UCSD-AML1 (cell line): ENCODE data around the gene RAPGEF1.
"Not testable (repeated sequence)": the region's sequence is repeated elsewhere in the genome, so short reads cannot be mapped to it uniquely, and the experiment has no call there.

Experiments
- DNase-seq: peaks from one replicate; lab custom pipeline; 2025; ENCODE audit not compliant: unreplicated experiment; lab: John Stamatoyannopoulos, UW

Gene RAPGEF1

DNA sequence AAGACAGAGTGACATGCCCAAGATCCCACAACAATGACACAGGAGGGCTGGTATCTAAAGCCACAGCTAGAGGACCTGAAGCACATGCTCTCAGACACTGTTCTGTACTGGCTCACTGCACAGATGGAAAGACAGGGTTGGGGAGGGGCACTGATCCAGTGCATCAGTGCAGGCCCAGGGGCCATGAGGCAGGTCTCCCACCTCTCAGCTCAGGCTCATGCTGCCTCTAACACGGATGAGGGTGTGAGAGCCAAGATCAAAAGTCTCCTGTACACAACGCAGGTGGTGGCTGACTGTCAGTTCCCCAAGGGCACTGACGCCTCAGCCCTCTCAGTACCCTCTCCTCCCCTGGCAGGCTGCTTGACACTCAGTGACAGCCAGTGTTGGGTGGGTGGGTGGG, 10.9 kb downstream of the RAPGEF1 start:
- no peak for DNase-seq

DNA sequence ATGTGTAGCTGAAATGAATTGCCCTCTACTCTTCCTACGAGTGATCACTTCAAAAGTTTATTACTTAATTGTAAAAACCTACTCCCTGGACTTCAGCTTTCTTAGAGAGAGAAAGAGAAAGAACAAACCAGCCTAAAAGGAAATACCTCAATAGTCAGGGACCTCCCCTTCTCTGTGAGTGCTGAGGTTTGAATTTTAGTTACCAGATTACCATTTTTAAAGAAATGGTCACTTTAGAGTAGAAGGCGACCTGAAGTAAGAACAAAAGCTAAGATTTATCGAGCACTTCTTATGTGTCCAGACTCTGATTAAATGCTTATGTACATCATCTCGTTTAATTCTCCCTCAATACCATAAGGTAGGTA, 11.3 kb downstream of the RAPGEF1 start:
- no peak for DNase-seq

DNA sequence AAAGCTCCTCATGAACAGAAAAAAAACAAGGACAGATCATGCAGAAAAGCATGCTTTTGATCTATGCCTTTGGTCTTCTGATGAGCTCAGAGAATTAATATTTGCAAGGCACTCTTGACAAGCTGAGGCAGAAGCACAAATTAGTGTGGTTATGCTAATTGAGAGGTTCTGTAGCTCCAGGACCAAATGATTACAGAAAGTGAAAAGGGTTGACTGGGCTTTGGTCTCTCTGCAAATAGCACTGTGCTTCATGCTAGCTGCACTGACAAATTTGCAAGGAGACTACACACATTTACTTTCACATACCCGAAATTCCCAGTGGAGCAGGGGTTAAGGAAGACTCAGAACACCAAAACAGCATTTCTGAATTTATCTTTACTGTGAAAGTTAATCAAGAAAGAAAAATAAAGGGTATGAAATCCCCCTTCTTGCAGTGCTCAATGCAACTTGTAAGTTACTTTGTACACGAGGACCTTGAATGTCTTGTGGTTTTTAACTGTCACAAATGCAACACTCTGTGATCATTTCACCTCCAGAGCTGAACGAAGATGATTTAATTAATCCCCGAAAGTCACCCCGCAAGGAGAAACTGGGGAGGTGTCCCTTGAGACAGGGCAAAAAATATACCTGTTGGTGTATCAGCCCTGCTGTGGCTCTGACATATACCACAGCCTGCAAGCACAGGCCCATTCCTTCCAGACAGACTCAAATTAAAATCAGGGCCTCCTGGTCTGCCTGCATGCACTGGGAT, 11.9 kb downstream of the RAPGEF1 start:
- no peak for DNase-seq

DNA sequence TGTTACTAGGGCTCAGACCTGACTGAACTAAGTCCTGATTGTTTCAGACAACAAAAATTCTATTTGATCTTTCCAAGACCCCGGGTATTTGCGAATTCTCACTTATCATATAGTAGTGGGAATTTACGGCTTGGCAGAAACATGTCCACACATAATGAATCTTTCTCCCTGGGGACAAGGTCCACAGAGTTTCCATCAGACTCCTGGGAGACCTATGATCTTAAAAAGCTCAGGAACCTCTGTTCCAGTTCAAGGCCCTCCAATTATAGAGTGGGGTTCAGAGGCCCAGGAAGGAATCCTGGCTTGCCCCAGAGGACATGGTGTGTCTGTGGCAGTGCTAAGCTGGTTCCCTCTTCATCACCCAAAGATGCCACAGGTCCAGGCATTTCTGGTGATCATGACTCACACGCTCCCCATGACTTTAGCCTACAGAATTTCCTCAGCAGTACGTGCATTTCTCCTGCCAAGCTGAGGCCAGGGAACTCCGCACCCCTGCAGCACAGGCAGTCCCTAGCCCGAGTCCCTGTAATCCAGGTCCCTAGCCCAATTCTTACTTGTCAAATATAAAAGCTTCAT, 12.6 kb downstream of the RAPGEF1 start:
- DNase-seq, result no peak

DNA sequence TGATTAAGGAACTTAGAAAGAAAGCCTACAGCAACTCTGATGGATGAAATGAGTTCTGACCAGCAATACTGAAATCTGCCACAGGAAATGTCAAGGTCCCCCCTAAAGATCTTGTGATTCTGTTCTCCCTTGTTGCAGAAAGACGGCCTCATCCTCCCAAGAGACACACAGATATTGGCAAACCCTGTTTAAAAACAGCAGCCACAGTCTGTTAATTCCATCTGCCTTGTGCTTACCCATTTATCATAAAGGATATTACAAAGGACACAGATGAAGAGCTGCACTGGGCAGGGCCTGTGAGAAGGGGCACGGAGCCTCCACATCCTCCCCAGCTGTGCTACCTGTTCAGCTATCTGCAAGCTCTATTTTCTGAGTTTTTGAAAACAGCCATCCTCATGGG, 15.2 kb downstream of the RAPGEF1 start:
- no peak for DNase-seq

DNA sequence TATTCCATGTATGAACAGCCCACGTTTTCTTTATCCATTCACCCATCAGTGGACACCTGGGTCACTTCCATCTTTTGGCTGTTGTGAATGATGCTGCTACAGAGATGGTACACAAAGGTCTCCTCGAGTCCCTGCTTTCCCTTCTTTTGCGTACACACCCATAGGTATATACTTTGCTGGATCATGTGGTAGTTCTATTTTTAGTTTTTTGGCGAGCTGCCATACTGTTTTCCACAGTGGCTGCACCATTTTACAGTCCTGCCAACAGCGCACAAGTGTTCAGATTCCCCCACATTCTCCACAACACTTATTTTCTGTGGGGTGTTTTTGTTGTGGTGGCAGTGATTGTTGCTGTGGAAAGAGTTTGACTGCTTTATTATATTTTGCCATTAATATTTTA, 16.2 kb downstream of the RAPGEF1 start:
- no peak for DNase-seq

DNA sequence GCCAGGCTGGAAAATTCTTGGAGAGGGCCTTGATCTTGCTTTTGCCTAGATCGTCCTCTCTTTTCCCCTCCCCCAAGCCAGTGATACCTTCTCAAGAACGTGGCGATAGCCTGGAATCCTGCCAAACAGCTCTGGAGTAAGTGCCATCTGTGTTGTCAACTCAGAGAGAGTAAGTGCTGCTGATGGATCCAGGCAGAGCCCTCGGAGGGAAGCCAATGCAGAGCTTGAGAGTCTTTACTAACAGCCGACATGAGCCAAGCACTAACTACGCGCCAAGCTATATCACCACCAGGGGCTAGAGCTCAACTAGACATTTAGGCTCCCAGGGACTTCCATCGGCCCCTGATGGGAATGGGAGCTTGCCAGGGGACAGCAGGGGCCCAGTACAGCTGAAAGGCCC, 17.6 kb downstream of the RAPGEF1 start:
- DNase-seq, result no peak

DNA sequence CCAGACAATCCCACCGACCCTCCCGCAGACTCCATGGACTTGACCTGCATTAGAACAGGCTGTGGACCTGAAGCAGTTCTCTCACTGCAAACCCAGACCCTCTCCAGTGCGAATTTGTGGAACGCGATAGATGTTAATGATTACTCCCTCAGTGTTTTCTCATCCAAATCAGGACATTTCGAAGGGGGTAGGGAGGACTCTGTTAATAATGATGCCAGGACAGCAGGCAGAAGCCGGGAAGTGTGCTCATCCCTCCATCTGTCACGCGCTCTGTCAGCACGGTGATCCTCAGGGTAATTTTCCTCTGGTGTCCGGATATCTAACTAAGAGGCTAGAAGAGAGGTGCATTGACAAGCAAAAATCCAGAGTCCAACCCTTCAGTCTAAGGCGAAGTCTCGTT, 18.8 kb downstream of the RAPGEF1 start:
- no peak for DNase-seq

DNA sequence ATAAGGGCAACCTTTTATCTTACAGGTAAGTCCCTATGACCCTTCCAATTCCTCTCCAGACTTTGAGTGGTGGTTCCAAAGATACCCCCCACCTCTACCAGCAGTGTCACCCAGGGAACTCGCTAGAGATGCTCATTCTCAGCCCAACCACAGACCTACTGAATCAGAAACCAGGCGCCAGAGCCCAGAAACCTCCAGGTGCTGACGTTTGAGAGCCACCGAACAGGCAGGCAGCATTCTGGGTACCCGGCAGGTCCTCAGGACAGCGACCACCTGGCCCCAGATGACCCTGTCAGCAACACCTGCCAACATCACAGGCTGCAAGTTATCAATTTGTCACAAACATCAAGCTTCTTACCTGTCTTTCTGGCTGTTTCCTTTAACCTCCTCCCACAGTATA, 19.5 kb downstream of the RAPGEF1 start:
- no peak for DNase-seq

DNA sequence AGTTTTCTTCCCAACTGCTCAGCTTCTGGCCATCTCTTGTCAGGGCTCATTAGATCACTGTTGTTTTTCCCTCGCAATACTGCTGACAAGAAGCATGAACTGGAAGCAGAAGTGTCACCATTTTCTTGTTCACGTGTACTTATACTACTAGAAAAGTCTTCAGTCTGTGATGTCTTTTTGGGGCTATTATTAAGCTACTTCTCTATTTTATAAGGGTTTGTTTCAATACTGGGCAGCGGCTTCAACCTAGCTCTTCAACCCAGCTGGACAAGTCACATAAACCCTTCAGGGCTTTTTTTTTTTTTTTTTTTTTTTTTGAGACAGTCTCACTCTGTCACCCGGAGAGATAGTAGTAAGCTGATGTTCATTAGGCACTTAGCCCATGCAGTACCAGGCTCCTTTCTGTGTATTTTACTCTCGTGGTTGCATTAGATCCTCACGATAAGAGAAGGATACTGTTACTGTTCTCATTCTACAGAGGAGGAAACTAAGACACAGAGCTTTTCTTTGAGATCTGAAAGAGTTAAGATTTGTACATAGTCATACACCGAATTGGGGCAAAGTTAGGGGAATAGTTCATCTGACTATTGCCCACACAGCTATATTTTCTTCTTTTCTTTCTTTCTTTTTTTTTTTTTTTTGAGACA, 20.5 kb downstream of the RAPGEF1 start:
- no peak for DNase-seq

DNA sequence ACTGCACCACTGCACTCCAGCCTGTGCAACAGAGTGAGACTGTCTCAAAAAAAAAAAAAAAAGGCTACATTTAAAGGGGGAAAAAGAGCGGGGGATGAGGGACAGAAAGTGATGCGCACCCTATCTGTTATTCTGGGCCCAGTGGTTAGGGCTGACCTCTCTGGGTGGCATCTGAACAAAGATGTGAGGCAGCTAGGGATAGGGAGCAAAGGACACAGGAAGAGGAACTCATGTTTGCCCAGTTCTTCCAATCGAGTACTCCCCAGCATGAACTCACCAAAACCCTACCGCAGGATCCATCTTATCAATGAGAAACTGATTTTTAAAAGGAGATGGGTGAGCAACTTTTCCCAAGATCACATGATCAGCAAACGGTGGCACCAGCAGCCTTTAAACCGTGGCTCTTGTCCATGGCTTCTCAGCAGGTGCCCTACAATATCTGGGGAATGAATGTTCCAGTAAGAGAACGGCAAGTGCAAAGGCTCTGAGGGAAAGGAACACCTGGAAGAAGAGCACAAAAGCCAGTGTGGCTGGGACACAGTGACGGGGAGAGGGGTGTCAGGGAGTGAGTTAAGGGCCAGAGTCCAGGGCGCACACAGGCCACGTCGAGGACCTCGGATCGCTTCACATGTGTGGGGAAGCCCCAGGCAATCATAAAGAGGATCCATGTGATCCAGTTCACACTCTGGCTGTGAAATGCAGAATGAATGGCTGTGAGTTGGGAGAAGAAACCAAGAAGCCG, 22.0 kb downstream of the RAPGEF1 start:
- DNase-seq, result no peak

DNA sequence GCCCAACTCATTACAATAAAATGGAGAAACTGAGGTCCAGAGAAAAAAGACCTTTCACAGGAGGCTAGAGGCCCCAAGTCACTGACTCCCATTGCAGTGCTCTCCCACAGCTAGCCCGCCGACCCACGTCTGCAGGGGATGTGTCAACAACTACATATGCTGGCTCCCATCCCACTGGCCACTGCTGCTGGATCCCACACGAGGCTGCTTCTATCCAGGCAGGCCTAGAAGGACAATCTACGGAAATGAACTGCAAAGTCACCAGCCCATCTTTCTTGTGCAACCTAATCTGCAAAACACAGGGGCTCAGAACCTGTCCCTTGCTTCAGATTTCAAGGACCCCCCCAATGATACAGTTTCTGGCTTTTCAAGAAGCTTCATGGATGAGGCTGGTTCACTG, 24.0 kb downstream of the RAPGEF1 start:
- DNase-seq, result no peak

DNA sequence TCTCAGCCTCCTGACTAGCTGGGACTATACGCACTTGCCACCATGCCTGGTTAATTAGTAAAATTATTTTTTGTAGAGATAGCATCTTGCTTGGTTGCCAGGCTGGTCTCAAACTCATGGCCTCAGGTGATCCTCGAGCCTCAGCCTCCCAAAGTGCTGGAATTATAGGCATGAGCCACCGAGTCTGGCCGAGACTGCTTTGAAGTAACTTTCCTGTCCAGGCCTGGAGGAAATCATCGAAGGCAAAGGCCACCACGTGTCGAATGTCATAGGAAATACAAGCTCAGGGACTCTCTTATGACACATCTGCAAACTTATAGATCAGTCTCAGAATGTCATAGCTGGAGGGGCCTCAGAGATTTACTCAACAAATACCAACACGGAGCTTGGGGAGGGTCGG, 25.1 kb downstream of the RAPGEF1 start:
- no peak for DNase-seq

DNA sequence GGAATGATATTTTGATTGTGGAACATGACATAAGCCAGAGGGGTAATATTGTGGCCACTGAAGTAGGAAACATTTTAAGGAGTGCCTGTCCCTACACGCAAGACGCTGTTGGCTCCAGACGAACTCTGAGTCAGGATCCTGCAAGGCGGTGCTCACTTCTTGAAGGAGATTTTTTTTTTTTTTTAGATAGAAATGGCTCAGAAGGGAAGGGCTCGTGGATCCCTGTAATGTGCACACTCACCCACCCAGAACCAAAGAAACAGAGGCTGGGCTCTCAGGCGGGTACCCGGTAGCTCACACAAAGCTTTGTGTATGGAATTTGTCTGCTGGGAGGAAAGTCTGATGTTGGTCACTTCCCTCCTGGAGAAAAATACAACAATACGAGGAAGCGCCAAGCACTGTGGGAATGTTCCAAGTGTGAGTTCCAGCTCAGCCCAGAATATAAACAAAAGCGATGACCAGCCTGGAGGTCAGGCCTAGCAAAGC, 25.7 kb downstream of the RAPGEF1 start:
- no peak for DNase-seq

DNA sequence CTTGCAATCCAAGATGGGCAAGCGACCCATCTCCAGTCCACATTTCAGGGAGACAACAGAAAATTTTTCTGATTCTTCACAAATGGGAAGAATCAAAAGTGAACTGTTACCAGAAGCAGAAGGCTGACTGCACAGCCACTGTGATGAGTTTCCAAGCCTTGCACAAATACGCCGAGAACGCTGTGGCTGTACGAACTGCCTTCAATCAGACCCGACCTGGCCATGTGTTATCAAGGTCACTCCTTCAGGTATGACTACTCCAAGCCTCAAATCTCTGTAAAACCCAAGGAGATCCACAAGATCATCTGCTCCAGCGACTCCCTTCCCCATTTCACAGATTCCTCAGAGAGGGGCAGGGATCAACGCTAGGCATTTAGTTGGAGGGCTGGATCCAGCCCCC, 26.9 kb downstream of the RAPGEF1 start:
- no peak for DNase-seq

DNA sequence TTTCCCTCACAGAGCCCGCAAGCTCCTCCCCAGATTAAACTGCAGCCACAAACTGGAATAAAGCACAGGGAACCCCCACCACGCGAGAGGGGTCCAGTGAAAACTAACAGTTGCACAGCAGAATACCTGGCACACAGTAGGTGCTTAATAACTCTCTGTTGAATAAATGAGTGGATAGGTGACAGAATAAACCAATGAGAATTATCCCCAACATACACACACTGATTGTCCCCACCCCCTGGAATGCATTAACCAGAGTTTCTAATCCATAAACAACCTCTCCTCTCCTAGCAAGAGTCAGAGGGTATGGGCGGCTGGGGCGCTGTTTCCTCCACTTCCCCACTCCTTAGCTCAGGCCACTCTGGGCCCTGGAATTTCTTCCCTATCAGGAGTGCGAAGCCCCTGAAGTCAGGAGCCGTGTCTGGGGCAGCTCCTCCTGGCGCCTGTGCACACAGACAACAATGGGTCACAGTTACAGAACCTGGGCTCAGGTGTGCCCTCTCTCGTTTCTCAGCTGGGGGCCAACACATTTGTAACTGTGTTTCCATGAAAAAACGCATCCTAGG, 27.6 kb downstream of the RAPGEF1 start:
- no peak for DNase-seq

DNA sequence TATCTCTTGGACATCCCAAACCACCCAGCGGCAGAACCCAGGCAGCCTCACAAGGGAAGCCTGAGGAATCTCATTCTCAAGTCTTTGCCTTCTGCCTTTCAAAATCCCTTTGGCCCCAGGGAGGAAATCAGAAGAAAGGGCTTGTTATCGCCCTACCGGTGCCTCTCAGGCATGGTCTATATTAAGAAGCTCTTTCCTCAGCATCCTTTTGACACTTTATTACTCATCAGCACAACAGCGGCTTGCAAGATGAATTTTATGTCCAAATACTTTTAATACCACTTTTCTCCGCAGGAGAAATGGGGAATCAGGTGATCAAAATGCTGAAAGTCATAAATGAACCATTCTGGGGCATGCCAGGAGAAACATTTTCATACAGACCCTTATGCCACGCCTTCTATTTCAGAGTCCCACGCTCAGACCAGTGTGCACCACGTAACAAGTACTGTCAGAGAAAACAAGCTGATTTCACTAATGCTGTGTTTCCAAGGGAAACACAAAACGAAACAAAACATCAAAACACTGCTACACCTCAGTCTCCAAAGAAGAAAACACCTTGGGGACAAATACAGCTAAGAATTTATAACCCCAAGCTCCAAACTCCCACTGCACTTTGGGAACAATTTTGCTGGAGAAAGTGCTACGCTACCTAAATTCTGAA, 30.0 kb downstream of the RAPGEF1 start:
- DNase-seq, result no peak

DNA sequence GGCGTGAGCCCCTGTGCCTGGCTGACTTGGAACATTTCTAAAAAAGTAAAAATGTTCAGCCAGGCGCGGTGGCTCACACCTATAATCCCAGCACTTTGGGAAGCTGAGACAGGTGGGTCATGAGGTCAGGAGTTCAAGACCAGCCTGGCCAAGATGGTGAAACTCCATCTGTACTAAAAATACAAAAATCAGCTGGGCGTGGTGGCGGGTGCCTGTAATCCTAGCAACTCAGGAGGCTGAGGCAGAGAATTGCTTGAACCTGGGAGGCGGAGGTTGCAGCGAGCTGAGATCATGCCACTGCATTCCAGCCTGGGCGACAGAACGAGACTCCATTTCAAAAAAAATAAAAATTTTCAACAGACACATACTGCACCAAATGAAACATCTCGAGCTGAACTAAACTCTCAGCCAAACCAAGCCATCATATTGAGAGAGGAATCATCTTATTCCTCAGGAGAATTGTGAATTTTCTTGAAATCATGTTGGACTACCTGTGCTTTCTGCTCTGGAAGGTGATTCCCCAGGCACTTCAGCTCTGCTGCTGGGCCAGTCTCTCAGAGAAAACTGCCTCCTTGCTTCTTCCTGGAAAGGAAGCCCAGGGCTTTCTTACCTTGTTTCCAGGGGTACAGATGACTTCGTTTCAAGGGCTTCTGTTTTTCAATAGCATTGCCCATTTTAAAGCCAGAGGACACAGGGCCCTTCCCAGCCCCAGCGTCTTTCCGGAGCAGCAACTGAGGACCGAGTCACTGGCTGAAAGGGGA, 30.7 kb downstream of the RAPGEF1 start:
- not testable (repeated sequence) for DNase-seq

DNA sequence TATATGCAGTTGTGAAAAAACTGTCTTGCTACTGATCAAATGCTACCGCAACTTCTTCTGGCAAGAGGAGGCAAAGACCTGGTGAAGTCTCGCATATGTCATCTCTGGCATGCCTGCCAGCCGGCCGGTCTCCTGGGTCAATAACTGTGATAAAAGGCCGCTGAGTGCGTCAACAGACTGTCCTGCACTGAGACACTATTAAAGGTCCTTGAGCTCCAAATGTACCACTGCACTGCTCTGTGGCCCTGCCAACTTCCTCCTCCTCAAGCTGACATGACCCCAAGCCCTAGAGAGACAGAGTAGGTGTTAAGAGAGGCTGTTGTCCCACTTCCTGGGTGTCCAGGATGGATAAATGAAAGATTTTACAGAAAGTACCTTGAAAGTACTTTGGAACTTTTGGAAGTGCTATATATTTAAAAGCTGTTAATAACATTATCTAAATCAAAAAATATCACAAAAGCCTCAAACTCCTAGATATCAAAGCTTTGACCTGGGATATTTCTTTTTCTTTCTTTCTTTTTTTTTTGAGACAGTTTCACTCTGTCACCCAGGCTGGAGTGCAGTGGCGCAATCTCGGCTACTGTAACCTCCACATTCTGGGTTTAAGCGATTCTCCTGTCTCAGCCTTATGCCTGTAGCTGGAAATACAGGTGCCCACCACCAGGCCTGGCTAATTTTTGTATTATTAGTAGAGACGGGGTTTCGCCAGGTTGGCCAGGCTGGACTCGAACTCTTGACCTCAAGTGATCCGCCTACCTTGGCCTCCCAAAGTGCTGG, 31.5 kb downstream of the RAPGEF1 start:
- DNase-seq, result peak; percentile 31
